Liver (tissue), 9 donors: ENCODE measurements around the gene GZMM. TPM values are rescaled to one million over a fixed set of nuclear protein-coding genes. Genes with fewer than 3 reads are reported as not detected.

Experiments used
- DNase-seq: peaks from one replicate; pipeline ENCODE4 v3.0.0-alpha.2; 2017; ENCODE audit warnings: low spot score
- H3K27ac ChIP-seq, 2 donors: one replicate each; pipeline ENCODE4 v1.7.0; 2013; ENCODE audit warnings: inconsistent platforms in 2 of 2, low read length in 2 of 2, control low read depth in 1 of 2, low read depth in 1 of 2, mild to moderate bottlenecking in 1 of 2
- H3K27me3 ChIP-seq, 4 donors: one replicate each; pipeline versions ENCODE4 v1.6.1 to v1.7.0; 2013; ENCODE audit warnings: low read length in 3 of 4, inconsistent platforms in 1 of 4, mild to moderate bottlenecking in 1 of 4, moderate library complexity in 1 of 4; ENCODE audit not compliant: control insufficient read depth in 4 of 4, insufficient read depth in 4 of 4
- H3K36me3 ChIP-seq, 4 donors: one replicate each; pipeline versions ENCODE4 v1.6.1 to v1.7.0; 2013; ENCODE audit warnings: low read length in 3 of 4, mild to moderate bottlenecking in 3 of 4, low read depth in 1 of 4, moderate library complexity in 1 of 4; ENCODE audit not compliant: control insufficient read depth in 4 of 4, insufficient read depth in 3 of 4
- H3K4me1 ChIP-seq, 4 donors: one replicate each; pipeline versions ENCODE4 v1.6.1 to v1.7.0; 2013; ENCODE audit warnings: low read length in 3 of 4, mild to moderate bottlenecking in 3 of 4, moderate library complexity in 1 of 4; ENCODE audit not compliant: control insufficient read depth in 4 of 4, insufficient read depth in 4 of 4
- H3K4me3 ChIP-seq, 3 donors: one replicate each; pipeline versions ENCODE4 v1.6.1 to v1.7.0; 2013; ENCODE audit warnings: low read length in 3 of 3, control low read depth in 1 of 3, low read depth in 1 of 3, mild to moderate bottlenecking in 1 of 3
- H3K9ac ChIP-seq, 2 donors: one replicate each; pipeline ENCODE4 v1.7.0; 2013; ENCODE audit warnings: low read length in 2 of 2, mild to moderate bottlenecking in 2 of 2, moderate library complexity in 2 of 2, control low read depth in 1 of 2, low read depth in 1 of 2
- H3K9me3 ChIP-seq, 4 donors: one replicate each; pipeline versions ENCODE4 v1.6.1 to v1.7.0; 2013; ENCODE audit warnings: low read length in 3 of 4; ENCODE audit not compliant: control insufficient read depth in 4 of 4
- ATF3 ChIP-seq: IDR thresholded peaks from 2 replicates; pipeline ENCODE4 v1.6.1; 2016; ENCODE audit warnings: antibody characterized with exemption
- EGR1 ChIP-seq, 2 donors: IDR thresholded peaks; 2 replicates each; pipeline ENCODE4 v1.6.1; 2016 to 2018; ENCODE audit warnings: antibody characterized with exemption in 2 of 2, low read depth in 2 of 2
- GABPA ChIP-seq, 2 donors: IDR thresholded peaks in 1 of 2; conservative IDR thresholded peaks in 1 of 2; 2 replicates each; pipeline ENCODE4 v1.6.1; 2016; ENCODE audit warnings: antibody characterized with exemption in 2 of 2, mild to moderate bottlenecking in 1 of 2, moderate library complexity in 1 of 2
- HNF4A ChIP-seq, 2 donors: conservative IDR thresholded peaks; 2 replicates each; pipeline ENCODE4 v1.6.1; 2016; ENCODE audit warnings: antibody characterized with exemption in 2 of 2, mild to moderate bottlenecking in 2 of 2
- JUND ChIP-seq, 2 donors: IDR thresholded peaks; 2 replicates each; pipeline ENCODE4 v1.6.1; 2016; ENCODE audit warnings: antibody characterized with exemption in 2 of 2
- MAX ChIP-seq: IDR thresholded peaks from 2 replicates; pipeline ENCODE4 v1.6.1; 2016; ENCODE audit warnings: antibody characterized with exemption
- NR2F2 ChIP-seq: IDR thresholded peaks from 2 replicates; pipeline ENCODE4 v1.6.1; 2016; ENCODE audit warnings: antibody characterized with exemption
- RAD21 ChIP-seq, 2 donors: IDR thresholded peaks; 2 replicates each; pipeline ENCODE4 v1.6.1; 2016; ENCODE audit warnings: antibody characterized with exemption in 2 of 2, mild to moderate bottlenecking in 2 of 2
- REST ChIP-seq: IDR thresholded peaks from 2 replicates; pipeline ENCODE4 v1.6.1; 2016; ENCODE audit warnings: antibody characterized with exemption, mild to moderate bottlenecking
- RXRA ChIP-seq, 2 donors: IDR thresholded peaks; 2 replicates each; pipeline ENCODE4 v1.6.1; 2017 to 2018; ENCODE audit warnings: antibody characterized with exemption in 2 of 2, mild to moderate bottlenecking in 1 of 2
- SP1 ChIP-seq: IDR thresholded peaks from 2 replicates; pipeline ENCODE4 v1.6.1; 2018; ENCODE audit warnings: antibody characterized with exemption, mild to moderate bottlenecking
- ZBTB33 ChIP-seq: IDR thresholded peaks from 2 replicates; pipeline ENCODE4 v1.6.1; 2016; ENCODE audit warnings: antibody characterized with exemption
- WGBS: extraction: QIAGEN DNeasy Blood & Tissue Kit; methylation state at CpG from one replicate; pipeline ENCODE4 v1.1.7; 2013; 5-methylcytosine and 5-hydroxymethylcytosine counted together
- polyA plus RNA-seq, 2 donors: library from polyadenylated mRNA; stranded (reverse) in 1 of 2; unstranded in 1 of 2; fragments of 200-250 nt in 1 of 2; fragments of >200 nt in 1 of 2; fragmentation: Nextera tagmentation in 1 of 2; extraction: Ambion mirVana in 1 of 2; gene quantifications; one replicate each; pipeline versions ENCODE4 v1.2.1 to v1.2.3, GENCODE V29; 2013 to 2015
- total RNA-seq, 2 donors: library from RNA; depleted of rRNA; stranded (reverse); fragments of >200 nt; gene quantifications; one replicate each; pipeline ENCODE4 v1.2.3, GENCODE V29; 2014
- TF ChIP-seq, protein P1 (sequence below): fragments of 150-350 bp; IDR thresholded peaks from 2 replicates; pipeline ENCODE4 v1.5.1; 2017; ENCODE audit warnings: improper control_type of control experiment, low read depth, low read length; ENCODE audit not compliant: missing input control
- donor health status: healthy.
- donor health status: healthy.
- donor health status: healthy.
- donor health status: healthy.
- donor health status: healthy.

The GZMM gene
- total and polyA plus RNA-seq, 4 donors: 0.28 to 1.3 (median 1.1) TPM

- peaks cover 0 to 11% (median 2%) of the 10 kb centered on the region in 4 donors for H3K27me3 ChIP-seq
- 11% methylated on average over 41 of the region's 41 CpGs for WGBS
- peaks cover 0 to 7% (median 2%) of the 10 kb centered on the region in 4 donors for H3K4me1 ChIP-seq
- DNase-seq: peak; percentile 62
- TF ChIP-seq JUND (IDR thresholded peaks at IDR 0.05) (no peak), RAD21 (IDR thresholded peaks at IDR 0.05) (peak in 1 of 2 donors; percentile 54), RXRA (IDR thresholded peaks at IDR 0.05) (no peak), NR2F2 (no peak), GABPA (IDR thresholded peaks at IDR 0.05 in 1 of 2, conservative IDR thresholded peaks at IDR 0.05 in 1 of 2) (no peak), REST (peak; percentile 16)
- TF ChIP-seq, protein P1, sequence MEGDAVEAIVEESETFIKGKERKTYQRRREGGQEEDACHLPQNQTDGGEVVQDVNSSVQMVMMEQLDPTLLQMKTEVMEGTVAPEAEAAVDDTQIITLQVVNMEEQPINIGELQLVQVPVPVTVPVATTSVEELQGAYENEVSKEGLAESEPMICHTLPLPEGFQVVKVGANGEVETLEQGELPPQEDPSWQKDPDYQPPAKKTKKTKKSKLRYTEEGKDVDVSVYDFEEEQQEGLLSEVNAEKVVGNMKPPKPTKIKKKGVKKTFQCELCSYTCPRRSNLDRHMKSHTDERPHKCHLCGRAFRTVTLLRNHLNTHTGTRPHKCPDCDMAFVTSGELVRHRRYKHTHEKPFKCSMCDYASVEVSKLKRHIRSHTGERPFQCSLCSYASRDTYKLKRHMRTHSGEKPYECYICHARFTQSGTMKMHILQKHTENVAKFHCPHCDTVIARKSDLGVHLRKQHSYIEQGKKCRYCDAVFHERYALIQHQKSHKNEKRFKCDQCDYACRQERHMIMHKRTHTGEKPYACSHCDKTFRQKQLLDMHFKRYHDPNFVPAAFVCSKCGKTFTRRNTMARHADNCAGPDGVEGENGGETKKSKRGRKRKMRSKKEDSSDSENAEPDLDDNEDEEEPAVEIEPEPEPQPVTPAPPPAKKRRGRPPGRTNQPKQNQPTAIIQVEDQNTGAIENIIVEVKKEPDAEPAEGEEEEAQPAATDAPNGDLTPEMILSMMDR: peak; percentile 21
- no peak overlapping the region for H3K27ac ChIP-seq
- H3K4me3 ChIP-seq: no peak overlapping the region
- no peaks in the 10 kb centered on the region for H3K36me3 ChIP-seq
- no peak overlapping the region for H3K9ac ChIP-seq
- no peaks in the 10 kb centered on the region for H3K9me3 ChIP-seq
These were observed 44.4 kb downstream of the GZMM start for GRCh38 chr19:588093-588740.

DNA sequence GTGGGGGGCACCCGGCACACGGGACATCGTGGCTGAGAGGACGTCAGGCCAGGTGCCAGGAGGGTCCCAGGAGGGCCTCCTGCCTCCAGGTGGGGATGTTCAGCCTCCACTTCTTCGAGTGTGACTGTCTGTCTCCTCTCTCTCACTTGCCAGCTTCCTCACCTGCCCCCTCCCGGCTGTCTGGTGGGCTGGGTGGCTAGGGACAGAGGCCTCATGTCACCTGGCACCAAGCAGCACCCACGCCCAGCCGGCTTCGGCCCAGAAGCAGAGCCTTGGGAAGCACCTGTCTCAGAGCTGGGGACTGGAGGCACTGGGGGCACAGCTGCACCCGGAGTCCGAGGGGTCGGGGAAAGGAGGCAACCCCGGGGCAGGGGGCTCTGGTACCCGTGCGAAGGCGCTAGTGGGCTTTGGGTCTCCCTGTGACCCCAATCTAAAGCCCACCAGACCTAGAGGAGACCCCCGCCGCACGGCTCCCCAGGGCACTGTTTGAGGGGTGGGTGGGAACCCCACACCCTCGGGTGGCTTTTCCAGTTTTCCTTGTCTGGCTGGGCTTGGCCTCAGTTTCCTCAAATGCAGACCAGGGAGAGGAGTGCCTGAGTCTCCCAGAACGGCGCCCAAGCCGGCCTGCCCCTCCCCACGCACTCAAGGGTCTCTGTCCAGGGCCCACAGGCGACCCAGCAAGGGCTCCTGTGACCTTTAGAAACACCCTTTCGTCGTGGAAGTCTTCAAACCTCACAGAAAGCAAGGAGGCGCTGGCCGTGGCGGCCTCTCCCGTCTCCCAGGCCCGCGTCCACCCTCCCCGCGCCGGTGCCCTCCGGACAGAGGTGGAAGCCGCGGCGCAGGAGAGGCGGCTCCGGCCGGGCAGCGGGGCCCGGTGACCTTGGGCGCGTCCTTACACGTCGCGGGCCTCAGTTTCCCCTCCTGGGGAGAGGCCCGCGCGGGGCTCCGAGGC lies 45.2 kb downstream of the GZMM start:
- no peaks in the 10 kb centered on the region for H3K9me3 ChIP-seq
- H3K27me3 ChIP-seq: peaks cover 0 to 11% (median 2%) of the 10 kb centered on the region in 4 donors
- peaks cover 0 to 7% (median 2%) of the 10 kb centered on the region in 4 donors for H3K4me1 ChIP-seq
- H3K36me3 ChIP-seq: no peaks in the 10 kb centered on the region
- H3K4me3 ChIP-seq: peak overlapping the region in 1 of 3 donors; percentile 46
- no peak overlapping the region for H3K27ac ChIP-seq
- WGBS: 21% methylated on average over 54 of the region's 54 CpGs
- DNase-seq: no peak
- H3K9ac ChIP-seq: no peak overlapping the region
- TF ChIP-seq JUND (IDR thresholded peaks at IDR 0.05) (no peak), SP1 (no peak), ATF3 (no peak), RXRA (IDR thresholded peaks at IDR 0.05) (no peak), EGR1 (IDR thresholded peaks at IDR 0.05; ENCODE audit: low read depth in 2 of 2) (no peak), HNF4A (conservative IDR thresholded peaks at IDR 0.05) (no peak), REST (no peak), ZBTB33 (no peak), MAX (no peak), GABPA (IDR thresholded peaks at IDR 0.05 in 1 of 2, conservative IDR thresholded peaks at IDR 0.05 in 1 of 2) (no peak)
- TF ChIP-seq, protein P1: no peak
